ENCODE measurements around the gene TTC14.
"Not testable (repeated sequence)": the region's sequence is repeated elsewhere in the genome, so short reads cannot be mapped to it uniquely, and the experiment has no call there.

Gene TTC14

GRCh38 chr3:180595559-180595935, 6.4 kb upstream of the TTC14 start:
- no peak overlapping the region for H3K4me3 ChIP-seq (ENCODE audit: low read depth, low read length)
- DNase-seq (ENCODE audit: low read depth), result no peak
- TF ChIP-seq CTCF (IDR thresholded peaks at IDR 0.05; ENCODE audit: low read depth, low read length), result no peak
- TF ChIP-seq MYC (IDR thresholded peaks at IDR 0.05; ENCODE audit: low read depth, low read length), result no peak
- TF ChIP-seq POLR2A (IDR thresholded peaks at IDR 0.05; ENCODE audit: extremely low read depth, insufficient read length), result no peak
- no peak for TF ChIP-seq MAX (IDR thresholded peaks at IDR 0.05; ENCODE audit: low read depth, low read length)

- H3K4me3 ChIP-seq (ENCODE audit: low read depth, low read length), result no peak overlapping the region
- DNase-seq (ENCODE audit: low read depth), result no peak
- TF ChIP-seq MAX (IDR thresholded peaks at IDR 0.05; ENCODE audit: low read depth, low read length) (no peak), MYC (IDR thresholded peaks at IDR 0.05; ENCODE audit: low read depth, low read length) (no peak), CTCF (IDR thresholded peaks at IDR 0.05; ENCODE audit: low read depth, low read length) (no peak), POLR2A (IDR thresholded peaks at IDR 0.05; ENCODE audit: extremely low read depth, insufficient read length) (no peak)
Measured at GRCh38 chr3:180600473-180600872, 1.5 kb upstream of the TTC14 start.

GRCh38 chr3:180611006-180611405, 9.0 kb downstream of the TTC14 start:
- DNase-seq (ENCODE audit: low read depth), result no peak
- no peak overlapping the region for H3K4me3 ChIP-seq (ENCODE audit: low read depth, low read length)
- no peak for TF ChIP-seq POLR2A (IDR thresholded peaks at IDR 0.05; ENCODE audit: extremely low read depth, insufficient read length)
- no peak for TF ChIP-seq CTCF (IDR thresholded peaks at IDR 0.05; ENCODE audit: low read depth, low read length)
- TF ChIP-seq MYC (IDR thresholded peaks at IDR 0.05; ENCODE audit: low read depth, low read length), result no peak
- no peak for TF ChIP-seq MAX (IDR thresholded peaks at IDR 0.05; ENCODE audit: low read depth, low read length)

- DNase-seq (ENCODE audit: low read depth), result no peak
- H3K4me3 ChIP-seq (ENCODE audit: low read depth, low read length), result no peak overlapping the region
- TF ChIP-seq MYC (IDR thresholded peaks at IDR 0.05; ENCODE audit: low read depth, low read length) (no peak), MAX (IDR thresholded peaks at IDR 0.05; ENCODE audit: low read depth, low read length) (no peak), CTCF (IDR thresholded peaks at IDR 0.05; ENCODE audit: low read depth, low read length) (no peak), POLR2A (IDR thresholded peaks at IDR 0.05; ENCODE audit: extremely low read depth, insufficient read length) (no peak)
Measured at GRCh38 chr3:180612364-180612763, 10.4 kb downstream of the TTC14 start.

GRCh38 chr3:180615954-180616353, 14.0 kb downstream of the TTC14 start:
- no peak overlapping the region for H3K4me3 ChIP-seq (ENCODE audit: low read depth, low read length)
- TF ChIP-seq POLR2A (IDR thresholded peaks at IDR 0.05; ENCODE audit: extremely low read depth, insufficient read length) (no peak), CTCF (IDR thresholded peaks at IDR 0.05; ENCODE audit: low read depth, low read length) (no peak), MAX (IDR thresholded peaks at IDR 0.05; ENCODE audit: low read depth, low read length) (no peak), MYC (IDR thresholded peaks at IDR 0.05; ENCODE audit: low read depth, low read length) (no peak)
- no peak for DNase-seq (ENCODE audit: low read depth)

GRCh38 chr3:180617049-180617448, 15.1 kb downstream of the TTC14 start:
- no peak overlapping the region for H3K4me3 ChIP-seq (ENCODE audit: low read depth, low read length)
- no peak for DNase-seq (ENCODE audit: low read depth)
- TF ChIP-seq CTCF (IDR thresholded peaks at IDR 0.05; ENCODE audit: low read depth, low read length), result no peak
- TF ChIP-seq MAX (IDR thresholded peaks at IDR 0.05; ENCODE audit: low read depth, low read length), result no peak
- TF ChIP-seq POLR2A (IDR thresholded peaks at IDR 0.05; ENCODE audit: extremely low read depth, insufficient read length), result no peak
- no peak for TF ChIP-seq MYC (IDR thresholded peaks at IDR 0.05; ENCODE audit: low read depth, low read length)

- not testable (repeated sequence) for H3K4me3 ChIP-seq (ENCODE audit: low read depth, low read length); DNase-seq (ENCODE audit: low read depth)
Measured at GRCh38 chr3:180618563-180618962, 16.6 kb downstream of the TTC14 start.
